ENCODE data around the gene CCDC112.
A peak's percentile ranks its signal among the peaks of the same experiment; 100 is the strongest.
"Not testable (repeated sequence)": the region's sequence is repeated elsewhere in the genome, so short reads cannot be mapped to it uniquely, and the experiment has no call there.

The CCDC112 gene

GRCh38 chr5:115296124-115297022, at the start of gene CCDC112:
TSS of gene CCDC112 (minus strand) at chr5:115296654. CDS start at chr5:115296543, 111 bp downstream.
- peak in 1 of 2 donors; percentile 40 for DNase-seq

- DNase-seq = no peak
Observed at GRCh38 chr5:115345344-115345743, 48.9 kb upstream of the CCDC112 start.

- DNase-seq = no peak
Observed at GRCh38 chr5:115343855-115344254, 47.4 kb upstream of the CCDC112 start.

- DNase-seq = no peak
Observed at GRCh38 chr5:115342590-115343377, 46.3 kb upstream of the CCDC112 start.

- no peak for DNase-seq
Observed at GRCh38 chr5:115341745-115342144, 45.3 kb upstream of the CCDC112 start.

- no peak for DNase-seq
Observed at GRCh38 chr5:115338851-115339250, 42.4 kb upstream of the CCDC112 start.

- DNase-seq = no peak
Observed at GRCh38 chr5:115337882-115338281, 41.4 kb upstream of the CCDC112 start.

GRCh38 chr5:115336964-115337363, 40.5 kb upstream of the CCDC112 start:
- DNase-seq = no peak

- no peak for DNase-seq
Observed at GRCh38 chr5:115336201-115336720, 39.8 kb upstream of the CCDC112 start.

- no peak for DNase-seq
Observed at GRCh38 chr5:115335301-115335700, 38.8 kb upstream of the CCDC112 start.

GRCh38 chr5:115333164-115333563, 36.7 kb upstream of the CCDC112 start:
- DNase-seq = no peak

- DNase-seq = no peak
Observed at GRCh38 chr5:115330830-115331229, 34.4 kb upstream of the CCDC112 start.

GRCh38 chr5:115329475-115329874, 33.0 kb upstream of the CCDC112 start:
- DNase-seq = no peak

GRCh38 chr5:115328617-115329274, 32.3 kb upstream of the CCDC112 start:
- DNase-seq = not testable (repeated sequence)

- DNase-seq = no peak
Observed at GRCh38 chr5:115325296-115325959, 29.0 kb upstream of the CCDC112 start.

- no peak for DNase-seq
Observed at GRCh38 chr5:115324021-115324420, 27.6 kb upstream of the CCDC112 start.

- DNase-seq = no peak
Observed at GRCh38 chr5:115322729-115323128, 26.3 kb upstream of the CCDC112 start.

GRCh38 chr5:115321309-115321708, 24.9 kb upstream of the CCDC112 start:
- no peak for DNase-seq

GRCh38 chr5:115320515-115320914, 24.1 kb upstream of the CCDC112 start:
- no peak for DNase-seq

GRCh38 chr5:115320006-115320405, 23.6 kb upstream of the CCDC112 start:
- DNase-seq = no peak

- DNase-seq = no peak
Observed at GRCh38 chr5:115319007-115319406, 22.6 kb upstream of the CCDC112 start.

- DNase-seq = no peak
Observed at GRCh38 chr5:115317736-115318135, 21.3 kb upstream of the CCDC112 start.

- DNase-seq = no peak
Observed at GRCh38 chr5:115317320-115317719, 20.9 kb upstream of the CCDC112 start.
